HG03139 (cell line): ENCODE measurements around the gene MACROH2A1.

ENCODE experiments used
- ATAC-seq: cut with Tn5 transposase; IDR thresholded peaks from one replicate; pipeline ENCODE4 v1.9.1; 2021; ENCODE audit not compliant: unreplicated experiment

MACROH2A1 gene

DNA sequence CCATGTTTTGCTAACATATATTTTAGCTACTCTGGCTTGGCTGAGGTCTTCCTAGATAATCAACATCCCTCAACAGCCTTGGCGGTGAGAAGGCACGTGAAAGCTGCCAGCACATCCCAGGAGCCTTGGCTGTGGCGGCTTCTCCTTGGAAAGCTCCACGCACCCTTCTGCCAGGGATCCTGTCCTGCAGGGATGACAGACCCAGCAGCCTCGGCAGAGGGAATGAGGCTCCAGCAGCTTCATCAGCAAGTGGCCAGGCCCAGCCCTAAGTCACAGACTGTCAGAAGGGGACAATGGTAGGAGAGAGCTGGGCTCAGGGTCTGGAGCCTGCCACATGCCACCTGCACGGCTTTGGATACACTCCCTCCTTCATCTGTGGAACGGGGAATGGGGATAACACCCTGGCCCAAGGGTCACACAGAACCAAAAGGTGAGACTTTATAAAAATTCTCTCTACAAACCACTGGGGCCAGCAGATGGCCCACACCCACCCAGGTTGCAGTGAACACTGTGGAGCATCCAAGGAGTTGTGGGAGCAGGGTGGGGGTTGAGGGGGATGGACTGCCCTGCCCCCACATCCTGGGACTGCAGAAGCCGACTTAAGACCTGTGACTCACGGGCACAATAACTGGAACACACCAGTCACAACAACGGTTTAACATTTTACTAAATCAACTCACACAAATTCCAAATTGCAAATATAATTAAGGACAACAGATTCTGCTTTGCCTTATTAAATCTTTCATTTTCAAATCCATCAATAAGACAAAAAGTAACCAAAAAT lies 65.1 kb downstream of the MACROH2A1 start:
- no peak for ATAC-seq

- no peak for ATAC-seq
Observed at GRCh38 chr5:135332519-135333150, 66.4 kb downstream of the MACROH2A1 start.

DNA sequence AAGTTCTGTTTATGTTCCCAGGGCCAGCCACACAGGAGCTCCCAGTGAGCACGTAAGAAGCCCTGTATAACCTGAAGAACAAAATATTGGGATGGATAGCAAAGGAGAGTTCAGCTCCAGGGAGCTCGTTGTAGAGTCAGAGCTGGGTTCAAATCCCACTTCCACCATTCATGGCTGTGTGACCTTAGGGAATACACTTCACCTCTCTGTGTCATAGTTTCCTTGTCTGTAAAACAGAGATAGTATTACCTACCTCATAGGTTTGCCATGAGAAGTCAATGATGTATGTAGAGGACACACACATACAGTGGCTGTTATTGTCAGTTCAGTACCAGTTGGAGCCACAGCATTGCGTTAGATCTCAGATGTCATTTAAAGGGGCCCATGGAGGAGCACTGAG lies 67.4 kb downstream of the MACROH2A1 start:
- no peak for ATAC-seq

DNA sequence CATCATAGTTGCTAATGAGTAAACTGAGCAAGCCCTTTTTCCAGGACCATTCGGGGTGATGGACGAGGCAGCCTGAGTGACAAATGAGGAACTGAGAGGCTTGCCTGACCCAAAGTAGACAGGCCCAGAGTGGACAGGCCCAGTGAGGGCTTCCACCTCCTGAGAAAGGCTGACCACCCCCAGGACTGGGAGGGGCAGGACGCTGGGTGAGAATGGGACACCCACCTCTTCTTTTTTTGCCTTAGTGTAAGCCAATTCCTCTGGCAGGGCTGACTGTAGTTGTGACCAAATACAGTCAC lies 68.3 kb downstream of the MACROH2A1 start:
- no peak for ATAC-seq

DNA sequence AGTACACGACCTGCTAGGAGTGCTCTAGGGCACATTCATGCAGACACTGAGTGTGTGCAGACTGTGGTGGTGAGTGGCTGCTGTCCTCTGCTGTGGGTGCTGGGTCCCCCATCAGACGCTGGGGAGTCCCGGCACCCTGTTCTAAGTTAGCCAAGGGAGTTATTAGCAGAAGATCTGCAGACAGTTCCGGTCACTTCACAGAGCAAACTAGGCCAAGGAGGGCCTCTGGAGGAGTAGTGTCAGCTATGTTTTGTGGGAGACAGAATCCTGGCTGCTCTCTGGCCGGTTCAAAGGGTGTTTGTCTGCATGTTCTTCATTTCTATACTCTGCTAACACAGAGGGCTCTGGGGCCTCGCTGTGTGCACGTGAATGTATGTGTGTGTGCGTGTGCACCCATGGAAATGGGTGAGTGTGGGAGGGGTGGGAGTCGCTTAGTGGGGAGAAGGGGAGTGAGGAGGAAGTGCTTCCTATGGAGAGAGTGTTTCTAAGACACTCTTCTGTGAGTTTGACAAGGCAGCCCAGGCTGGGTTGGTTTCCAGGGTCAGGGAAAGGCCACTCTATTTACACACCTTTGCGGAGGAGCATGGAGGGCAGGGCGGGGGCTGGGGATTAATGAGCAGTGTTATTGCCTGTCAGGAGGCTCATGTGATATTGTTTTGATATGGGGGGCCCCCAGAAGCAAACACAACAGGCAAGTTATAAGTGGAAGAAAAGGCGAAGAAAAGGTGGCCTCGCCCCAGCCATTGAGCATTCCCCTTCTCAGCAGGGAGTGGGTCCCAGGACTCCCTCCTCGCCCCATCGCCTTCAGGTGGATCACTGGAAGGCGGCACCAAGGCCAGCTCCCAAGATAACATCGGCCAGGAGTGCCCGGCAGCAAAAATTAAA lies 68.9 kb downstream of the MACROH2A1 start:
- ATAC-seq: no peak

GRCh38 chr5:135329066-135329912 lies 69.7 kb downstream of the MACROH2A1 start:
- ATAC-seq: no peak

GRCh38 chr5:135328128-135328687 lies 70.8 kb downstream of the MACROH2A1 start:
- ATAC-seq: no peak

DNA sequence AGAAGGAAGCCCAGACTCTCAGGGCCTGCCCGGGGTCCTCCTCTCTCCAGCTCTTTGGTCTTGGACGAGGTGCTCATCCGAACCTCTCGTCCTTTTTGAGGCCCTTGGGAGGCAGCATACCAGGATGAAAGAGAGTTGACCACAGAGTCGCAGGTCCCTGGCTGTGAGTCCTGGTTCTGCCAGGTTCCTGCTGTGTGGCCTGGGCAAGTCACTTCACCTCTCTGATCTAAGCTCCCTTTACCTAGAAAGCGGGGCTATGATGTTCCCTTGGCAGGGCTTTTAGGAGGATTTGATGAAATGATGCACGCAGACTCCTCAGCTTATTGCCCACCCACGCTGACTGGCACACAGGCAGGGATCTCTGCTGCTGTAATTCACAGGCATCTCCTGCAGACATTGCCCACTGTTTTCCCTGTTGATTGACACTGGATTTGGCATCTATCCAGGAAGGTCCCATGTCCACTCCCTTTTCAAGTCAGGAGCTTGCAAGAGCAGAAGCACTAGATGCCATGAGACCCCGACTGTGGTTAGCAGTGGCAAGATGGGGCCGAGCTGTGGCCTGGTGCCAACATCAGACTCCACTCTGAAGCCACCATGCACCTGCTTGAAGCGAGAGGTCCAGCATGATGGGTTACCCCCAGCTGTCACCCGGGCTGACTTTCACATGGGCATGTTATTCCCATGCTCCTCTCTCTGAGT lies 71.5 kb downstream of the MACROH2A1 start:
- no peak for ATAC-seq

DNA sequence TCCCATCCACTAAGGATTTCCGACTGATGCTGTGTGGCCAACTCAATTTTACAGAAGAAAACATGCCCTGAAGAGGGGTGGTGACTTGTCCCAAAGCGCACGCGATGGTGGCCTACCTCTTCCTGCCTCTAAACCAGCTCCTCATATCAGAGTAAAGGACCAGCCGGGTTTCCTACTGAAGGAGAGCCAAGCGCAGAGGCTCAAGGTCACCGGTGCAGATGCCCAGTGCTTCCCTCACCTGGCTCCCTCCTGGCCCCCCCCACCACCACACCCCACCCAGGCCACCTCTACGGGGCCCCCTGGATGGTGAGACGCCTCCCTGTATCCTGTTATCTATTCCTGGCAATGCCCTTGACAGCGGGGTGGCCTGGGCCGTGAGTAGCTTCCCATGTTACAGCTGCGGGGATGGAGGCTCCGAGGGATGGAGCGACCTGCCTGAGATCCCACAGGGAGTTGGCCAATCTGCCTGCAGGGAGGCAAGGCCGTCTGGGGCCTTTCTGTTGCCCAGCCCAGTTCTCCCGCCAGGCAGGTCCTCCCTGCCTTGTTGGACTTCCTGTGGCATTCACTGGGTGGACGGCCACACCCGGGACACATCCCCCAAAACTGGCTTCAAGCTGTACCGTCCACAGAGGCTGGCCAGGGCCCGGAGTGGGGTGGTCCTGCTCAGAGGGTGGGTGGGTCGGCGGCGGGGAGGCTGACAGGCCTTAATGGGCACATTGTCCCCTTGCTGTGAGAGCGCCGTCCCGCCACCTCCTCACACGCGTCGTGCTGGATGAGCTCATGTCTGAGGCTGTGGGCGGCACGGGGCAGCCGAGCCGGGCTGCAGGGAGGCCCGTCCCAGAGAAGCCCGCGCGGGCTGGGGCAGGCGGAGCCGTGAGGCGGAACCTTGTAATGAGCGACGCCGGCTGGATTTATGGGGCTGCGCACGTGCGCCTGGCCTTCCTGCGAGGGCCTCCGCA lies 72.5 kb downstream of the MACROH2A1 start:
- ATAC-seq: no peak

DNA sequence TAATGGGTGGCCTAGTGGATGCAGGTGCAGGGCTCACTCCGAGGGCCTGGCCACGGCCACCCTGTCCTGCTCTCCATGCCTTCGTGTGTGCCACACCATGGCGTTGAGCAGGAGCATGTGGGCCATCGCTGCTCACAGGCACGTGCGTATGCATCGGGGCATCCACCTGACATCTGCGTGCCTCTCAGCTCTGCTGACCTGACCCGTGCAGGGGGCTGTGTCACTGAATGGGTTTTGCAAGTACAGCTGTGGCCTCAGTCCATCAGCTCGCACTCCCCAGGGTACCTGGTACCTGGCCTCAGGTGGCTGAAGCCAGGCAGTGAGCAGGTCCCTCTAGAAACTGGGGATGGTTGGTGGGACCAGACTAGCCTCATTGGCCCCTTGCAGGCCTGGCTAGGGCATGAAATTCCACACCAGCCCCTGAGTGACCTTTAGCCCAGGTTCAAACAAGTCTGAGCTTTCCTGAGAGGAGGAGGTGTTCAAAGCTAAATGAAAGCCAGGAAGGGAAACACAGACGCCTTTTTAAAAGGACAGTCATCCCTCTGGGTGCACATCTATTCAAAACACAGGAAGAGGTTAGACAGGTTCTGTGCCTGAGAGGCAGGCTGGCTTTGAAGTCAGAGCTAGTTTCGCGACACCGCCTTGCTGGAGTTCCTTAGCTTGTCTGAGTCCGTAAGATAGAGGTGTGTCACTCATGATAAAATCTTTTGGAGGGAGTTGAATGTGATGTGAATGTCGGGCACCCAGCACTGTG lies 74.0 kb downstream of the MACROH2A1 start:
- ATAC-seq: no peak

DNA sequence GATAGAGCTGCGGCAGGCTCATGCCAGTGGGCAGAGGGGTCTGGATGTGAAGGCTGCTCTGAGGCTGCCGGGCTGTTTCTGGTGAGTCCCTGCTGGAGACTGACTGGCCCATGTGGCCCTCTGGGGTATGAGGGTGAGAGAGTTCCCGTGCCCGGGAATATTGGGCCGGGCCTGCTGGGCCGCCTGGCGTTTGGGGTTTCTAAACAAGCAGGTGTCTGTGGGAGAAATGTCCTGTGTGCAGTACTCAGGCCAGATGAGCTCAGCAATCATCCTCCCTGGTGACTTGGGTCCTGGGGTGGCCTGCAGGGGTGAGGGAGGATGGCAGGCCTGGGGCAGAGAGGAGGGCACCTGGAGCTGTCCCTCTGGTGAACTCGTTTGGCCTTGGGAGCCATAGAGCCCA lies 74.9 kb downstream of the MACROH2A1 start:
- no peak for ATAC-seq

DNA sequence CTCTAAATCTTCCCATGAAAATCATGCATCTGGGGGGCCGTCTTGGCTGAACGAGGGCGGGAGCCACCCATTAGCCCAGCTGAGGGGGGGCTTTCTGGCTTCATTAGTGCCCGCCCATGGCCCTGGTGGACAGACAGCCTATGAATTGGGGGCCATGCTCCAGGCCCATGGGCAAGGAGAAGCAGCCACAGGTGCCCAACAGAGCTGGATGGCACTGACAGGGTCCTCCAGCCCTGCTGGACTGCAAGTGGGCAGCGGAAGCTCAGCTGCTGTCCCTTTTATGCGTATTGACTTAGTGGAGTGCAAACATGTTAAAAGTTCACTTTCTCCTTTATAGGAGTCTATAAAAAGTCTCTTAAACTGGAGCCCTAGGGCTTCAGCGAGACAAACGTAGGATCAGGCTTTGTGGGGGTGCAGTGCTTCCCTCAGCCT lies 75.3 kb downstream of the MACROH2A1 start:
- no peak for ATAC-seq

- no peak for ATAC-seq
Observed at GRCh38 chr5:135323227-135323626, 75.8 kb downstream of the MACROH2A1 start.

DNA sequence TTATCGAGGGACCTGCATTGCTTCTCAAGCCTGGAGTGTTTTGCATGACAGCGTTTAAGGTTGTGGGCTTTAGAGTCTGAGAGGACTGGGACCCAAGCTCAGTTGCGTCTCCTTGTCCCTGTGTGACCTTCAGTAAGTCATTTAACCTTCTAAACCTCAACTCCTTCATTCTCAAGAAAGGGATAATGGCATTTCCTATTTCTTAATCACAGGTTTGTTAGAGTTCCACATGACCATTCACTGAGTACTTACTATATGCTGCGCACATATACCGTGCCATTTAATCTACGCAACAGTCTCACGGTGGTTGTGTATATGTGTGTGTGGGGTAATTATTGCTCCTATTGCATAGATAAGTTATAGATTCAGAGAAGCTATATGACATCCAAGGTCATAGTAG lies 76.3 kb downstream of the MACROH2A1 start:
- ATAC-seq: no peak

GRCh38 chr5:135322271-135322670 lies 76.8 kb downstream of the MACROH2A1 start:
- ATAC-seq: no peak

DNA sequence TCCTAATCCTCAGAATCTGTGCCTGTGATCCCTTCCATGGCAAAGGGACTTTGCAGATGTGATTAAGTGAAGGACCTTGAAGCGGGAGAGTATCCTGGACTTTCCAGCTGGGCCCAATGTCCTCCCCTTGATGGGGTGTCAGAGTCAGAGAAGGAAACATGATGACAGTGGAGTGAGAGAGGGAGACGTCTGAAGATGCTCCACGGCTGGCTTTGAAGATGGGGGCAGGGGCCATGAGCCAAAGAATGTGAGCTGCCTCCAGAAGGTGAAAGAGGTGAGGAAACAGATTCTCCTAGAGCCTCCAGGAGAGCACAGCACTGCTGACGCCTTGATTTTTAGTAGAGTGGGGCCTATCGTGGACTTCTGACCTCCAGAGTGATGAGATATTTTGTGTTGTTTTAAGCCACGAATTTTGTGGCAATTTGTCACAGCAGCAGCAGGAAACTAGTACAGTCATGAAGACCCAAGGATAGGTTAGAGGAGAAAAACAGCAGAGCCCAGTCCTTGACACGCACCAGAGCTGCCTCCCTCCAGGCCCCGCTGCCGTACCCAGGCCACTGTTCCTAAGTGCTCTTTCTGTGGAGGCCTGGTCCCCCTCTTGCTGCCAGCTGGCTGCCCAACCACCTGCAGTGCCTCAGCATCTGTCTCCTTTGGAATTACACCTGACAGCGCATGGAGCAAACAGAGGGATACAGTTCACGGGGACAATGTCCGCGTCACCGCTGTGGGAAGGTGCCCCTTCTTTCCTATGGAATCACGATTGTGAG lies 78.1 kb downstream of the MACROH2A1 start:
- no peak for ATAC-seq

- no peak for ATAC-seq
Observed at GRCh38 chr5:135319928-135320606, 79.0 kb downstream of the MACROH2A1 start.
